Measurements from ENCODE around the gene TM7SF2. TPM values are rescaled to one million over a fixed set of nuclear protein-coding genes. Genes with fewer than 3 reads are reported as not detected.

The TM7SF2 gene
- total and polyA plus RNA-seq, 2 of the 13 experiments (the other 11 are each of a cell fraction or from before 2014, with no cell fraction given) = 56.0 to 66.9 TPM

DNA sequence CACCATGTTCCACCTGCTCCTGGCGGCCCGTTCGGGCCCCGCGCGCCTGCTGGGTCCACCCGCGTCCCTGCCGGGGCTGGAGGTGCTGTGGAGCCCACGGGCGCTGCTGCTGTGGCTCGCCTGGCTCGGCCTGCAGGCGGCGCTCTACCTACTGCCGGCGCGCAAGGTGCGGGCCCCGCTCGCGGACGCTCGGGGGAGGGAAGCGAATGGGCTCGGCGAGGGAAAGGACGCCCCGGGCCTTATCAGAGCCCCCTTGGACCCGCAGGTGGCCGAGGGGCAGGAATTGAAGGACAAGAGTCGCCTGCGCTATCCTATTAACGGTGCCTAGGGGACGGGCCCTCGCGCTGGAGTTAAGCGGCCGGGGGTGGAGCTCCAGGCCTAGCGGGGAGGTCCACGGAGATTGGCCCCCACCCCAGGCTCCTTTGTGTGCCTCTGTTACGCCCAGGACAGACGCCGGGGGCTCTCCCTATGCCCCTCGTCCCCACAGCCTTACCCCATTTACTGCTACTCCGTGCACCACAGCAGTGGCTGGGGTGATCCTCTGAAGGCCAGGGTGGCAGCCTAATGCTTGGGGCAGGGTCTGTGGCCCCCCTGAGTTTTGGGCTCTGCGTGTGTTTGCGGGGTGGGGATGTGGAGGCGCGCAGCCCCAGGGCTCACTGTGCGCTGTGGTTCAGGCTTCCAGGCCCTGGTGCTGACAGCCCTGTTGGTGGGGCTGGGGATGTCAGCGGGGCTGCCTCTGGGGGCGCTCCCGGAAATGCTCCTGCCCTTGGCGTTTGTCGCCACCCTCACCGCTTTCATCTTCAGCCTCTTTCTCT is 1.1 kb downstream of the TM7SF2 start (continued):
- TF ChIP-seq, protein P1, sequence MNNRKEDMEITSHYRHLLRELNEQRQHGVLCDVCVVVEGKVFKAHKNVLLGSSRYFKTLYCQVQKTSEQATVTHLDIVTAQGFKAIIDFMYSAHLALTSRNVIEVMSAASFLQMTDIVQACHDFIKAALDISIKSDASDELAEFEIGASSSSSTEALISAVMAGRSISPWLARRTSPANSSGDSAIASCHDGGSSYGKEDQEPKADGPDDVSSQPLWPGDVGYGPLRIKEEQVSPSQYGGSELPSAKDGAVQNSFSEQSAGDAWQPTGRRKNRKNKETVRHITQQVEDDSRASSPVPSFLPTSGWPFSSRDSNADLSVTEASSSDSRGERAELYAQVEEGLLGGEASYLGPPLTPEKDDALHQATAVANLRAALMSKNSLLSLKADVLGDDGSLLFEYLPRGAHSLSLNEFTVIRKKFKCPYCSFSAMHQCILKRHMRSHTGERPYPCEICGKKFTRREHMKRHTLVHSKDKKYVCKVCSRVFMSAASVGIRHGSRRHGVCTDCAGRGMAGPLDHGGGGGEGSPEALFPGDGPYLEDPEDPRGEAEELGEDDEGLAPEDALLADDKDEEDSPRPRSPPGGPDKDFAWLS (CRISPR knock-in tag; IDR thresholded peaks at IDR 0.05; ENCODE audit: borderline replicate concordance) = 0 out of 2 replicates have a peak, but pooled peaks have one; percentile 16
- TF ChIP-seq KLF16 (CRISPR knock-in tag; IDR thresholded peaks at IDR 0.05) (peak in 1 of 2 experiments; percentile 55; a peak in 1 of 4 replicates), FOXO1 (CRISPR knock-in tag; IDR thresholded peaks at IDR 0.05) (peak; percentile 63; the same call in 1 of the 2 replicates), ZNF383 (CRISPR knock-in tag; IDR thresholded peaks at IDR 0.05; ENCODE audit: borderline replicate concordance) (no peak), SNAPC2 (CRISPR knock-in tag; IDR thresholded peaks at IDR 0.05) (no peak), HOXD1 (CRISPR knock-in tag; IDR thresholded peaks at IDR 0.05) (0 out of 2 replicates have a peak, but pooled peaks have one; percentile 18), ZNF850 (CRISPR knock-in tag; conservative IDR thresholded peaks at IDR 0.05) (no peak), SALL2 (CRISPR knock-in tag; IDR thresholded peaks at IDR 0.05) (no peak), KAT7 (CRISPR knock-in tag; IDR thresholded peaks at IDR 0.05; ENCODE audit: borderline replicate concordance) (peak; percentile 75), GTF2F1 (IDR thresholded peaks at IDR 0.05; ENCODE audit: low read length) (no peak), ARNT (IDR thresholded peaks at IDR 0.05) (no peak), MAF1 (CRISPR knock-in tag; IDR thresholded peaks at IDR 0.05; ENCODE audit: borderline replicate concordance) (peak; percentile 37; the same call in 1 of the 2 replicates), NONO (IDR thresholded peaks at IDR 0.05) (no peak), NONO (CRISPR knock-in tag; conservative IDR thresholded peaks at IDR 0.05) (peak; percentile 67), ATF7 (IDR thresholded peaks at IDR 0.05) (no peak), ATF7 (CRISPR knock-in tag; IDR thresholded peaks at IDR 0.05) (no peak), PCBP2 (optimal IDR thresholded peaks at IDR 0.05; ENCODE audit: low read depth, low read length, poor library complexity, severe bottlenecking) (no peak), ZNF24 (IDR thresholded peaks at IDR 0.05) (no peak), ZNF607 (CRISPR knock-in tag; IDR thresholded peaks at IDR 0.05; ENCODE audit: borderline replicate concordance) (peak; percentile 86; the same call in 1 of the 2 replicates), CCAR2 (optimal IDR thresholded peaks at IDR 0.05; ENCODE audit: low read depth, low read length) (no peak), KDM4B (CRISPR knock-in tag; IDR thresholded peaks at IDR 0.05) (no peak)
- TF ChIP-seq, protein P2, sequence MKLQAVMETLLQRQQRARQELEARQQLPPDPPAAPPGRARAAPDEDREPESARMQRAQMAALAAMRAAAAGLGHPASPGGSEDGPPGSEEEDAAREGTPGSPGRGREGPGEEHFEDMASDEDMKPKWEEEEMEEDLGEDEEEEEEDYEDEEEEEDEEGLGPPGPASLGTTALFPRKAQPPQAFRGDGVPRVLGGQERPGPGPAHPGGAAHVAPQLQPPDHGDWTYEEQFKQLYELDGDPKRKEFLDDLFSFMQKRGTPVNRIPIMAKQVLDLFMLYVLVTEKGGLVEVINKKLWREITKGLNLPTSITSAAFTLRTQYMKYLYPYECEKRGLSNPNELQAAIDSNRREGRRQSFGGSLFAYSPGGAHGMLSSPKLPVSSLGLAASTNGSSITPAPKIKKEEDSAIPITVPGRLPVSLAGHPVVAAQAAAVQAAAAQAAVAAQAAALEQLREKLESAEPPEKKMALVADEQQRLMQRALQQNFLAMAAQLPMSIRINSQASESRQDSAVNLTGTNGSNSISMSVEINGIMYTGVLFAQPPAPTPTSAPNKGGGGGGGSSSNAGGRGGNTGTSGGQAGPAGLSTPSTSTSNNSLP (IDR thresholded peaks at IDR 0.05; ENCODE audit: low read depth, low read length) = no peak
- TF ChIP-seq, protein P3, sequence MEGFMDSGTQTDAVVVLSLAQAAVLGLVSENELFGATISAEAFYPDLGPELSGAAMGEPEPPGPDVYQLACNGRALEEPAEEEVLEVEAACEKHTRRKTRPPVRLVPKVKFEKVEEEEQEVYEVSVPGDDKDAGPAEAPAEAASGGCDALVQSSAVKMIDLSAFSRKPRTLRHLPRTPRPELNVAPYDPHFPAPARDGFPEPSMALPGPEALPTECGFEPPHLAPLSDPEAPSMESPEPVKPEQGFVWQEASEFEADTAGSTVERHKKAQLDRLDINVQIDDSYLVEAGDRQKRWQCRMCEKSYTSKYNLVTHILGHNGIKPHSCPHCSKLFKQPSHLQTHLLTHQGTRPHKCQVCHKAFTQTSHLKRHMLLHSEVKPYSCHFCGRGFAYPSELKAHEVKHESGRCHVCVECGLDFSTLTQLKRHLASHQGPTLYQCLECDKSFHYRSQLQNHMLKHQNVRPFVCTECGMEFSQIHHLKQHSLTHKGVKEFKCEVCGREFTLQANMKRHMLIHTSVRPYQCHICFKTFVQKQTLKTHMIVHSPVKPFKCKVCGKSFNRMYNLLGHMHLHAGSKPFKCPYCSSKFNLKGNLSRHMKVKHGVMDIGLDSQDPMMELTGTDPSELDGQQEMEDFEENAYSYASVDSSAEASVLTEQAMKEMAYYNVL (CRISPR knock-in tag; IDR thresholded peaks at IDR 0.05; ENCODE audit: borderline replicate concordance) = no peak
- TF ChIP-seq, protein P4, sequence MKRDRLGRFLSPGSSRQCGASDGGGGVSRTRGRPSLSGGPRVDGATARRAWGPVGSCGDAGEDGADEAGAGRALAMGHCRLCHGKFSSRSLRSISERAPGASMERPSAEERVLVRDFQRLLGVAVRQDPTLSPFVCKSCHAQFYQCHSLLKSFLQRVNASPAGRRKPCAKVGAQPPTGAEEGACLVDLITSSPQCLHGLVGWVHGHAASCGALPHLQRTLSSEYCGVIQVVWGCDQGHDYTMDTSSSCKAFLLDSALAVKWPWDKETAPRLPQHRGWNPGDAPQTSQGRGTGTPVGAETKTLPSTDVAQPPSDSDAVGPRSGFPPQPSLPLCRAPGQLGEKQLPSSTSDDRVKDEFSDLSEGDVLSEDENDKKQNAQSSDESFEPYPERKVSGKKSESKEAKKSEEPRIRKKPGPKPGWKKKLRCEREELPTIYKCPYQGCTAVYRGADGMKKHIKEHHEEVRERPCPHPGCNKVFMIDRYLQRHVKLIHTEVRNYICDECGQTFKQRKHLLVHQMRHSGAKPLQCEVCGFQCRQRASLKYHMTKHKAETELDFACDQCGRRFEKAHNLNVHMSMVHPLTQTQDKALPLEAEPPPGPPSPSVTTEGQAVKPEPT (CRISPR knock-in tag; IDR thresholded peaks at IDR 0.05; ENCODE audit: low read depth) = no peak

Measured in HepG2 (cell line).